Measurements from ENCODE around the gene SPON1.
A peak's percentile ranks its signal among the peaks of the same experiment; 100 is the strongest.
"Not testable (repeated sequence)": the region's sequence is repeated elsewhere in the genome, so short reads cannot be mapped to it uniquely, and the experiment has no call there.

SPON1 gene

GRCh38 chr11:14251754-14252153, 289.2 kb downstream of the SPON1 start:
- H3K9me2 ChIP-seq (replicated peaks; ENCODE audit: low read depth, low read length) = no peaks in the 10 kb centered on the region
- peaks cover 7% of the 10 kb centered on the region for H3K4me1 ChIP-seq (ENCODE audit: insufficient read depth, low read length, poor library complexity, severe bottlenecking)
- H3K9ac ChIP-seq (ENCODE audit: low read depth, low read length, poor library complexity, severe bottlenecking) = no peak overlapping the region
- H3F3A ChIP-seq (ENCODE audit: low read depth) = no peaks in the 10 kb centered on the region
- no peaks in the 10 kb centered on the region for H3K9me3 ChIP-seq (ENCODE audit: insufficient read depth, low read depth, low read length)
- H3K36me3 ChIP-seq (ENCODE audit: insufficient read depth, low read length) = no peaks in the 10 kb centered on the region
- H3K79me2 ChIP-seq (ENCODE audit: insufficient read depth, low read length) = no peaks in the 10 kb centered on the region
- no peak overlapping the region for H3K4me3 ChIP-seq (ENCODE audit: low read length, poor library complexity, severe bottlenecking)
- H3K4me2 ChIP-seq (ENCODE audit: low read depth, low read length, poor library complexity, severe bottlenecking) = no peak overlapping the region
- H3K27me3 ChIP-seq (ENCODE audit: insufficient read depth, low read length, poor library complexity, severe bottlenecking) = peaks cover 33% of the 10 kb centered on the region
- no peak overlapping the region for H2AFZ ChIP-seq (ENCODE audit: low read length)
- TF ChIP-seq EZH2phosphoT487 (IDR thresholded peaks at IDR 0.05; ENCODE audit: borderline replicate concordance) = no peak
- TF ChIP-seq CTCF (conservative IDR thresholded peaks at IDR 0.05; ENCODE audit: low read length) = no peak
- no peaks in the 10 kb centered on the region for H4K20me1 ChIP-seq (ENCODE audit: insufficient read depth, low read length, poor library complexity, severe bottlenecking)

- not testable (repeated sequence) for H4K20me1 ChIP-seq (ENCODE audit: insufficient read depth, low read length, poor library complexity, severe bottlenecking); H3K9me3 ChIP-seq (ENCODE audit: insufficient read depth, low read depth, low read length); H2AFZ ChIP-seq (ENCODE audit: low read length); H3K9me2 ChIP-seq (replicated peaks; ENCODE audit: low read depth, low read length); H3K79me2 ChIP-seq (ENCODE audit: insufficient read depth, low read length); H3K4me3 ChIP-seq (ENCODE audit: low read length, poor library complexity, severe bottlenecking); H3K4me2 ChIP-seq (ENCODE audit: low read depth, low read length, poor library complexity, severe bottlenecking); H3K36me3 ChIP-seq (ENCODE audit: insufficient read depth, low read length); H3K9ac ChIP-seq (ENCODE audit: low read depth, low read length, poor library complexity, severe bottlenecking); H3F3A ChIP-seq (ENCODE audit: low read depth); H3K4me1 ChIP-seq (ENCODE audit: insufficient read depth, low read length, poor library complexity, severe bottlenecking)
- H3K27me3 ChIP-seq (ENCODE audit: insufficient read depth, low read length, poor library complexity, severe bottlenecking) = peaks cover 36% of the 10 kb centered on the region
Observed at GRCh38 chr11:14252501-14252900, 290.0 kb downstream of the SPON1 start.

GRCh38 chr11:14253421-14253820, 290.9 kb downstream of the SPON1 start:
- peaks cover 7% of the 10 kb centered on the region for H3K4me1 ChIP-seq (ENCODE audit: insufficient read depth, low read length, poor library complexity, severe bottlenecking)
- H2AFZ ChIP-seq (ENCODE audit: low read length) = no peak overlapping the region
- no peaks in the 10 kb centered on the region for H3K36me3 ChIP-seq (ENCODE audit: insufficient read depth, low read length)
- no peak overlapping the region for H3K4me2 ChIP-seq (ENCODE audit: low read depth, low read length, poor library complexity, severe bottlenecking)
- no peaks in the 10 kb centered on the region for H3F3A ChIP-seq (ENCODE audit: low read depth)
- no peaks in the 10 kb centered on the region for H4K20me1 ChIP-seq (ENCODE audit: insufficient read depth, low read length, poor library complexity, severe bottlenecking)
- H3K4me3 ChIP-seq (ENCODE audit: low read length, poor library complexity, severe bottlenecking) = no peak overlapping the region
- no peaks in the 10 kb centered on the region for H3K79me2 ChIP-seq (ENCODE audit: insufficient read depth, low read length)
- peaks cover 41% of the 10 kb centered on the region for H3K27me3 ChIP-seq (ENCODE audit: insufficient read depth, low read length, poor library complexity, severe bottlenecking)
- no peaks in the 10 kb centered on the region for H3K9me2 ChIP-seq (replicated peaks; ENCODE audit: low read depth, low read length)
- H3K9ac ChIP-seq (ENCODE audit: low read depth, low read length, poor library complexity, severe bottlenecking) = no peak overlapping the region
- TF ChIP-seq CTCF (conservative IDR thresholded peaks at IDR 0.05; ENCODE audit: low read length) (peak; percentile 12; the same call in 1 of the 2 replicates), EZH2phosphoT487 (IDR thresholded peaks at IDR 0.05; ENCODE audit: borderline replicate concordance) (no peak)
- H3K9me3 ChIP-seq (ENCODE audit: insufficient read depth, low read depth, low read length) = no peaks in the 10 kb centered on the region

GRCh38 chr11:14253840-14254239, 291.3 kb downstream of the SPON1 start:
- TF ChIP-seq CTCF (conservative IDR thresholded peaks at IDR 0.05; ENCODE audit: low read length) (no peak), EZH2phosphoT487 (IDR thresholded peaks at IDR 0.05; ENCODE audit: borderline replicate concordance) (no peak)
- Histone ChIP-seq H3K4me2 (ENCODE audit: low read depth, low read length, poor library complexity, severe bottlenecking) (no peak overlapping the region), H3K4me3 (ENCODE audit: low read length, poor library complexity, severe bottlenecking) (no peak overlapping the region), H3F3A (ENCODE audit: low read depth) (no peaks in the 10 kb centered on the region), H3K9me2 (replicated peaks; ENCODE audit: low read depth, low read length) (no peaks in the 10 kb centered on the region), H3K27me3 (ENCODE audit: insufficient read depth, low read length, poor library complexity, severe bottlenecking) (peaks cover 41% of the 10 kb centered on the region), H4K20me1 (ENCODE audit: insufficient read depth, low read length, poor library complexity, severe bottlenecking) (no peaks in the 10 kb centered on the region), H3K79me2 (ENCODE audit: insufficient read depth, low read length) (no peaks in the 10 kb centered on the region), H2AFZ (ENCODE audit: low read length) (no peak overlapping the region), H3K9ac (ENCODE audit: low read depth, low read length, poor library complexity, severe bottlenecking) (no peak overlapping the region), H3K36me3 (ENCODE audit: insufficient read depth, low read length) (no peaks in the 10 kb centered on the region), H3K4me1 (ENCODE audit: insufficient read depth, low read length, poor library complexity, severe bottlenecking) (peaks cover 4% of the 10 kb centered on the region), H3K9me3 (ENCODE audit: insufficient read depth, low read depth, low read length) (no peaks in the 10 kb centered on the region)

All from Loucy (cell line).